IPS-20b (cell line): ENCODE data around the gene TRPC5OS.

Experiments used
- H3K27ac ChIP-seq: one replicate; pipeline ENCODE4 v1.5.1; 2013; ENCODE audit warnings: low read length
- H3K27me3 ChIP-seq: 2 replicates; pipeline ENCODE4 v1.6.1; 2013; ENCODE audit warnings: mild to moderate bottlenecking, low read length, inconsistent platforms; ENCODE audit not compliant: insufficient read depth
- H3K36me3 ChIP-seq: 2 replicates; pipeline ENCODE4 v1.6.1; 2013; ENCODE audit warnings: low read depth, mild to moderate bottlenecking, inconsistent platforms, low read length, moderate library complexity; ENCODE audit not compliant: insufficient read depth
- H3K4me1 ChIP-seq: 2 replicates; pipeline ENCODE4 v1.6.1; 2013; ENCODE audit warnings: mild to moderate bottlenecking, control low read depth, inconsistent platforms, low read length, moderate library complexity; ENCODE audit not compliant: insufficient read depth
- H3K4me3 ChIP-seq: 2 replicates; pipeline ENCODE4 v1.5.1; 2013; ENCODE audit warnings: mild to moderate bottlenecking, low read length, inconsistent platforms
- H3K9ac ChIP-seq: 2 replicates; pipeline ENCODE4 v1.6.1; 2013; ENCODE audit warnings: low read depth, mild to moderate bottlenecking, inconsistent platforms, low read length, moderate library complexity
- H3K9me3 ChIP-seq: 2 replicates; pipeline ENCODE4 v1.6.1; 2013; ENCODE audit warnings: mild to moderate bottlenecking, low read depth, low read length, inconsistent platforms; ENCODE audit not compliant: insufficient read depth

TRPC5OS gene

GRCh38 chrX:111914398-111915090, 38.6 kb downstream of the TRPC5OS start:
- no peaks in the 10 kb centered on the region for H3K9me3 ChIP-seq
- H3K36me3 ChIP-seq = no peaks in the 10 kb centered on the region
- H3K27ac ChIP-seq = no peak overlapping the region
- H3K9ac ChIP-seq = no peak overlapping the region
- no peak overlapping the region for H3K4me3 ChIP-seq
- no peaks in the 10 kb centered on the region for H3K27me3 ChIP-seq
- peaks cover 8% of the 10 kb centered on the region; the same call in 1 of the 2 replicates for H3K4me1 ChIP-seq

DNA sequence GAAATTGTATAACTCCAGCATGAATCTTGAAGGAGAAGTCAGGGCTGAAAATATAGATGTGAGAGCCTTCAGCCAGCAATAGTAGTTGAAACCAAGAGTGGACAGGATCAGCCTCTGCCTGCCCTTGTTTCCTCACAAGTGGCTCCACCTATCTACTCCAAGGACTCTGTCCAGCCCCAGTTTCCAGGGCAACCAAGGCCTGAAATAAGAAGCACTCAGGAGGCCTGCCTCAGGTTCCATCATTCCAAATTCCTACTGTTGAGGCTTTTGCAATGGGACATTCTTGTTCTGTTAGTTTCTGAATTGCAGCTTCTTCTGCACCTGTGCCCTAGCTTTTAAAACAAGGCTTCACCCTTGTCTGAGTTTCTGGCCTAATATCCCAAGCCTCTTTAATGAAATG, 41.6 kb downstream of the TRPC5OS start:
- H3K9ac ChIP-seq = no peak overlapping the region
- no peak overlapping the region for H3K27ac ChIP-seq
- H3K4me1 ChIP-seq = peaks cover 8% of the 10 kb centered on the region; the same call in 1 of the 2 replicates
- no peak overlapping the region for H3K4me3 ChIP-seq
- no peaks in the 10 kb centered on the region for H3K9me3 ChIP-seq
- no peaks in the 10 kb centered on the region for H3K27me3 ChIP-seq
- no peaks in the 10 kb centered on the region for H3K36me3 ChIP-seq

DNA sequence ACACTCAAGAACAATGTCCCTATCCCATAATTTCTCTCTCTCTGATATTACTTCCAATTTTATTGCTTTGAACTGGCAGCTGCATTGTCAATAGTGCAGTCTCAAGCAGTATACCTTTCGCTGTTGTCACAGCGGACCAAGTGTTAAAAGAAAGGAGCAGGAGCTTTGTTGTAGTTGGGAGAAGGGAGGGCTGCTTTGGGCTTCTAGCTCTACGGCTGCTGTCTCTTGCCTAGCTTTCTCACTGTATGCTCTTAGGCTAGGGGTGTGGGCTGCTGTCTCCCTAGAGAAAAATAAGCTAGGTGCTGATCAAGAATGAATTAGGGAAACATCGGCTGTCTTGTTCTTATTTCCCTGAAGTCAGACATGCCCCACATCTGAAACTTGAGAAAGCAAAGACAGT, 52.5 kb downstream of the TRPC5OS start:
- no peaks in the 10 kb centered on the region for H3K4me1 ChIP-seq
- no peak overlapping the region for H3K27ac ChIP-seq
- no peaks in the 10 kb centered on the region for H3K36me3 ChIP-seq
- H3K9ac ChIP-seq = no peak overlapping the region
- H3K4me3 ChIP-seq = no peak overlapping the region
- H3K9me3 ChIP-seq = no peaks in the 10 kb centered on the region
- no peaks in the 10 kb centered on the region for H3K27me3 ChIP-seq
